KBM-7 (cell line): Measurements from ENCODE around the gene CREG1.

ENCODE experiments used
- DNase-seq: peaks from one replicate; pipeline ENCODE4 v3.0.0-alpha.2; 2015
- in situ Hi-C: fragments of 300-500 bp; cut with MboI; formaldehyde crosslinking; loops from 2 replicates; pipeline ENCODE4 v1.14.3; 2020; ENCODE audit warnings: low sequenced_read_pairs, low pct_unique_long_range_greater_than_20kb, mixed read lengths

The CREG1 gene

GRCh38 chr1:167541610-167542009, 12.0 kb downstream of the CREG1 start:
- in situ Hi-C loops, result no loop called here
- DNase-seq, result no peak

GRCh38 chr1:167541003-167541402, 12.6 kb downstream of the CREG1 start:
- in situ Hi-C loops, result no loop called here
- no peak for DNase-seq

DNA sequence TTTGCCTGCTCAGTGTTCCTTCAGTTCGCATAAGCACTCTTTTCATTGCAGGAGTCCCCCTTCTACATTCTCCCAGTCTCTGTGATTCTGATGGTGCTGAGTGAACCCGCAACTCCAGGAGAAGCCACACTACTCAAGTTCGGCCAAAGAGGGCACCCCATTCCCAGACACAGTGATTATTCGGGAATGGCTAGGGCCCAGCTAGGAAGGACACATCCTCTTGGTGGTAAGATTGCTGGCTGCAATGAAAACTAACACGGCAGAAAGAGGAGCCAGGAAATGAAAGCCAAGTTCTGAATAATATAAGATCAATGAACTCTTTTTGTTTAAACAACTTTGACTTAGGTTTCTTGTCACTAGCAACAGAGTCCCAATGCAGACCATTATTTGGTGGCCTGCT, 14.9 kb downstream of the CREG1 start:
- no peak for DNase-seq
- in situ Hi-C loops, result no loop called here

DNA sequence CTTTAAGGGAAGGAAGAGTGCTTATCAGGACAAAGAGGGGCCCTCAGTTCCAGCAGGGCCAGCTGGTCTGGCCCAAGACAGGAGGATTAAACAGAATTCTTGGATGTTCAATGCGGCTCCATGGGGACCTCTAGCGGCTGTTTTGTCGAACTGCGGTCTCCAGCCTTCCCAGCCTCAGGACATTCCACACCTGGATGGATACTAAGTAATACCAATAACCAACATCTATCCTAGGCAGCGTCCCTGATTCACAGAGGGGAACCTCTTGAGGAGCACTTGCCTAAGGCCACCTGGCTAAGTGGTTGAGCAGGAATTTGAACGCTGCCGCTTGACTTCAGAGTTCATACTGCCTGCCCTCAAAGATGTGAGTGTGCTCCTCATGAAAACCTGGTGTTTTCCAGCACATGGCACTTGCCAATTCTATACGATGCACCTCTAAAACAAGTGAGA, 19.7 kb downstream of the CREG1 start:
- in situ Hi-C loops, result no loop called here
- peak; percentile 78 for DNase-seq

DNA sequence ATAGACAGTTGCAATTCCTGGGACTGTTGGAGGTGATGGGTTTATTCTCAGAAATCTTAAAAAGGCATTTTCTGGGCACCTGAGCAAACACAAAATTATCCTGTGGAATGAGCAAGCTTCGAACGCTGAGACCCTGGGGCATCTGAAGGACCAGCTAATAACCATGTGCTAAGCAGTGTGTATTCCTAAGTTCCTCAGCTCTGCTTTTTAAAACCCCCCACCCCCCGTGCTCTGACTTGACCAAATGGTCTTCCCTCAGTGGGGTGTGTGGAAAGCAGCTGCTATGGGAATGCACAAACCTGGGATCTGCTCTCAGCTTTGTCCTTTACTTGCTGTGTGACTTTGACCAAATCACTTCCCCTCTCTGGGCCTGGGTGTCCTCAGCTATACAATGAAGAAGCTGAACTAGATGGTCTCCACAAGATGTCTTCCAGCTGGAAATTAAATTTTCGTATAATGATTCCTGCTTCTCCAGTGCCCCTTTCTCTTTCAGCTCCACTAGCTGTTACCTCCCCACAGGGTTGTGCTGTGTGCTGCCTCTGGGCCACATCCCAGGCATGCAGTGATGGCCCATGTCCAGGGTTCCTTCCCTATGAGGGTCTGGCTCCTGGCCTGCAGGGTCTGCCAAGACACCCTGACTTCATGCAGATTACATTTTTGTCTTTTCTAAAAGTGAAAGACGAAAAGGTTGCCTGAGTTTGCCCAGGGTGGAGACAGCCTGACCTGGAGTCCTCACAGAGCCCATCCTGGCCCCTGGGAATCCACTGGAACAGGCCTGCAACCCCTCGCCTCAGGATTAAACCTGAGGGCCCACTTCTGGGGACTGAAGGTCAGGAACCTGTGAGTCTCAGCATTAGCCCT, 20.4 kb downstream of the CREG1 start:
- no peak for DNase-seq
- in situ Hi-C loops, result no loop called here

DNA sequence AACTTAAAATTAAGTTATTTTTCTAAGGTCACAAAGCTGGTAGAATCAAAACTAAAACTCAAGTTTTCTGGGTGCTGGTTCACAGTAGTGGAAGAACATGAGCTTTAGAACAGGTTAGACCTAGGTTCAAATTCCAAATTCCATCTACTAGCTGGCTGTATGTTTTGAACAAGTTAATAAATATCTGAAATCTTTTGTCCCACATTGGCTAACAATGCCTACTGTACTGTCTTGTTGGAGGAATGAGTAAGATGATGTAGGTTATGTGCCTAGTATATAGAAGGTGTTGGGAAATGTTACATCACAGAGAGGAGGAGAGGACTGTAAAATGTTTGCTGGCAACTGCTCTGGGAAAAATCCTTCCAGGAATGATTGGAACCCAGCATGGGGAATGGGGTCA, 21.2 kb downstream of the CREG1 start:
- DNase-seq, result no peak
- in situ Hi-C loops, result no loop called here

GRCh38 chr1:167529829-167530474, 23.6 kb downstream of the CREG1 start:
- in situ Hi-C loops, result no loop called here
- DNase-seq, result no peak

DNA sequence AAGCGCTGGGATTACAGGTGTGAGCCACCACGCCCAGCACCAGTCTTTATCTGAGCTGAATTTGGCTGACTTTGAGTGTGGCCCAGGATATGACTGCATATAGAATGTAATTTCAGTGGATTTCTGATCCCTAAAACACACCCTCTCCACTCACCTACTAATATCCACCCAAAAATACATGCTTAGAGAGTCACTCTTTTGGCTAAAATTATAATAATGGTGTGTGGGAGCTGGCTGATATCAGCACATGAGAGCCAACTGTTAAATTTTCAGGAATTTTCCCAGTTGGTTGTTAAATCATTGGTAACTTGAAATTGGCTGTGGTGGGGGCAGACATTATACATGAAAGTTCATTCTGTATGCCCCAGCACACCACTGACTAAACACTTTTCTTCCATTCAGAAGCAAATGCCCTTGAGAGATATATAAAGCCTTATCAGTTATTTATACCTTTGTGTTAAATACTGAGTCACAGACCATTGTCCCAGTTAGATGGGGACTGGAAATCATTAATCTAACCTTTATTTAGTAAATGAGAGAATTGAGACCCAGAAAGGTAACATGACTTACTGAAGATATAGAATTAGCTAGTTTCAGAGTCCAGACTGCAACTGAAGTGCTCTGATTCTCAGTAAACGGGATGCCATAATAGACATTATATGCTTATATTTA, 25.4 kb downstream of the CREG1 start:
- no peak for DNase-seq
- in situ Hi-C loops, result no loop called here

DNA sequence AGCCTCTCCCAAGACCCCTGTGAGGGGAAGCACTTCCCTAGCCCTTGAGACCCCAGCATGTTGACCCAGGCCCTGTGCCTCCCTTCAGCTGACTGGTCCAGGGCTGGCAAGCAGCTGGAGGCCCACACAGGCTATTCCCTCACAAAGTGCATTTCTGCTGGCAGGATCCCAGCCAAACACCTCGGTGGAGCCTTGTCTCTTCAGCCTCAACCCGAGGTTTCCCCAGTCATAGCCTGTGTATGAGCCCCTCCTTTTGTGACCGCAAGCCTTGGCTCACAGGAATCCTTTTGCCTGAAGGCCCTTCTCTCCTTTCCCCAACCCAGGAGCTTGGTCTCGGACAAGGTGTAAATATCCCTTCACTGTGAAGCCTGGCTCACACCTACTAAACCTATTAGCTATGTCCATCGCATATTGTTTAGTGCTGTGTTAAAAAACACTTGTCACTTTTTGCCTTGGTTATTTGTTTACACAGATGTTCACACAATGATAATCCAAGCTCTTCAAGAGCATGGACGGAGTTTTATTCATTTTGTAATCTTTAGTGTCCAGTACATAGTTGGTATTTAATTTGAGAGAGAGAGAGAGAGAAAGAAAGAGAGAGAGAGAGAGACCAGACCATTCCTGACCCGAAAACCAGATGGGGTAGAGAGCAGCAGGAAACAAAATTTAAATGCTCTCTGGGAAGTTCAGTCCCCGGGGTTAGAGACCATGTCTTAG, 26.7 kb downstream of the CREG1 start:
- in situ Hi-C loops, result no loop called here
- no peak for DNase-seq

DNA sequence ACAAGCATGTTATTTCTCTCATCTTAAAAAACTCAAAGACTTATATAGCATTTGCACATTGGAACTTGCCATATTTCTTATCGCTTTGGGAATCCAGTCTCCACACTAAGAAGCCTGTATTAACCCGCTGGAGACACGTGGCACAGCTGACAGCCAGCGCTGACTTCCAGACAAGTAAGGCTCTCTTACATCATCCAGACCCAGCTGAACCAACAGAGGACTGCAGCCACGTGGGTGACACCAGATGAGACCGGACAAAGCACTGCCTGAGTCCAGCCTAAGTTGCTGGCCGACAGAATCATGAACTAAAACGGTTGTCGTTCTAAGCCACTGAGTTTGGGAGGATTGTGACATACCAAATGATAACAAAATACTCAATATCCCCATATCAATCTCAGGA, 28.9 kb downstream of the CREG1 start:
- no peak for DNase-seq
- in situ Hi-C loops, result no loop called here

DNA sequence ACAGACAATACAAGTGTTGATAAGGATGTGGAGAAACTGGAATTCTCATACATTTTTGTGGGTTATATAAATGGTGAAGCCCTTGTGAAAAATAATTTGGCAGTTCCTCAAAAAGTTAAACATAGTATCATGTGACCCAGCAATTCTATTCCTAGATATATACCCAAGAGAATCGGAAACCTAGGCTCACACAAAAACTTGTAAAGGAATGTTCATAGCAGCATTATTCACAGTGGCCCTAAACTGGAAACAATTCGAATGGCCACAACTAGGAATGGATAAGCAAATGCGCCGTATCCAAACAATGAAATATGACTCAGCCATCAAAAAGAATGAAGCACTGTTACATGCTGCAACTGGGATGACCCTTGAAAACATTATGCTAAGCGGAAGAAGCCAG, 31.3 kb downstream of the CREG1 start:
- DNase-seq, result no peak
- in situ Hi-C loops, result no loop called here

DNA sequence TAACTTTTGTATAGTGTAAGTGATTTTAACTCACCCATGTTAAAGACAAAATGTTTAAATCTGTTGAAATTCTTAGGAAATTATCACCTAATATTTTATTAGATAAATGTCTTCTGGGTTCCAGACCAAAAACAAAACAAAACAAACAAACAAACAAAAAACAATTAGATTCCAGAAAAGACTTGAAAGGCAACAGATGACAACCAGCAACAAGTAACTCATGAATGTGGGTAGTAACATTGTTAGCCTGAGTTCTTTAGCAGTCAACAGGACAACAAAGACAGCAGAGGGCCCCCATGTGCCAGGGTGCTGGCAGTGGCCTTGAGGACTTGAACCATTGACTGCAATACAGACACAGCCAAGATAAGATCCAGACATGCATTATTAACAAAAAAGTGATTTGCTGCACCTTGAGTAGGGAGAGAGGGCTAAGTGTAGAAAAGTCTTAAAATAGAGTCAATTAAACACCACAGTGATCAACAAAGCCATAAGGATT, 32.8 kb downstream of the CREG1 start:
- in situ Hi-C loops, result no loop called here
- DNase-seq, result no peak

DNA sequence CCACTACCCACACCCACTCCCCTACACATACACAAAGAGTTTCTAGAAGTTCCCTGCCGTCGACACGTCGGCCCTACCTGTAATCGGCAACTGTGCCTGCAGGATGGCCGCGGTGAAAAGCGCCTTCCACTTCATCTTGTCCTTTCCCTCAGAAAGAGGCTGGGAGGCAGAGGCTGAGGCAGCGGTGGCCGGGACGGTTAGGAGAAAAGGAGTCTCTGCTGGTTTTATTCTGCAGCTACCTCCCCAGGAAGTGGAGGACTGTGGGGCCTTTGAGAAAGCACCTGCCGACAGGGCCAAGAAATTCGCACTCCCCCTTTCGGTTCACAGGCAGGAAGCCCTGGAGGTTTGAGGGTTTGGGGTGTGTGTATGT, 35.2 kb downstream of the CREG1 start, which contains the start of gene CD247:
Gene CD247, minus strand, starts transcription at position 199 of the 370 bp plus-strand sequence. Its CDS starts 64 bp downstream, at position 135.
- no peak for DNase-seq
- in situ Hi-C loops, result no loop called here

DNA sequence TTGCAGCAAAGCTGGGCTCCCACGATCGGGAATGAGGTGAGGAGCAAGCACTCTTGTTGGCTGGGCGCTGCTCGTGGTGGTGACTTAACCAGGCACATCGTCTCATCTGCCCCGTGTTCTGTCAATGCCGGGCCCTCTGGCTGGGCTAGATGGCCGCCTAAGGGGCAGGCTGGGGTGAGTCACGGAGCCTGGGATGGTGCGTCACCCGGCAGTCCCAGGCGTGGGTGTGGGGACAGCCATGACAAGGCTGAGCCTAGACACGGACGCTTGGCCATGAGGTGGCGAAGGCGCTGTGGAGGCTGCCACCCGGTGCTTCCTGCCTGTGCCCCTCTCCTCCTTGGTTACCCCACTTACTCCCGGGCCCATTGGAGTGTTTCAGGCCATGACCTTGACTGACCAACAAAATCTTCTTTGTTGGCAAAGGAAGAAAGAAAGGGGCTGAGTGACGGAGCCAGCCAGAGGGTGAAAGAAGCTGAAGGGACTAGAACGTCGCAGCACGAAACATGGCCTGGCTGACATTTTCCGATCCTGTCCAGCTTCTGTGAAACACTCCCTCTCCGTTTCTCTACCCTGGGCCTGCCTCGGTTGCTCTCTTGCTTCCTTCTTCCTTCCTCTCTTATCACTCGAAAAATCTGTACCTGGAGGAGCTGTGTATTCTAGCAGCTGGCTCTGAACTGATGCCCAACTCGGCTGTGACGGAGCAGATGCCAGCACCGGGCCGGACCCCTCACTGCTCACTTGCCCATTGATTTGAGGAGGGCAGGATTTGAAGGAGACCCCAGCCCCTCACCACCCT, 35.8 kb downstream of the CREG1 start:
- no peak for DNase-seq
- in situ Hi-C loops, result no loop called here

DNA sequence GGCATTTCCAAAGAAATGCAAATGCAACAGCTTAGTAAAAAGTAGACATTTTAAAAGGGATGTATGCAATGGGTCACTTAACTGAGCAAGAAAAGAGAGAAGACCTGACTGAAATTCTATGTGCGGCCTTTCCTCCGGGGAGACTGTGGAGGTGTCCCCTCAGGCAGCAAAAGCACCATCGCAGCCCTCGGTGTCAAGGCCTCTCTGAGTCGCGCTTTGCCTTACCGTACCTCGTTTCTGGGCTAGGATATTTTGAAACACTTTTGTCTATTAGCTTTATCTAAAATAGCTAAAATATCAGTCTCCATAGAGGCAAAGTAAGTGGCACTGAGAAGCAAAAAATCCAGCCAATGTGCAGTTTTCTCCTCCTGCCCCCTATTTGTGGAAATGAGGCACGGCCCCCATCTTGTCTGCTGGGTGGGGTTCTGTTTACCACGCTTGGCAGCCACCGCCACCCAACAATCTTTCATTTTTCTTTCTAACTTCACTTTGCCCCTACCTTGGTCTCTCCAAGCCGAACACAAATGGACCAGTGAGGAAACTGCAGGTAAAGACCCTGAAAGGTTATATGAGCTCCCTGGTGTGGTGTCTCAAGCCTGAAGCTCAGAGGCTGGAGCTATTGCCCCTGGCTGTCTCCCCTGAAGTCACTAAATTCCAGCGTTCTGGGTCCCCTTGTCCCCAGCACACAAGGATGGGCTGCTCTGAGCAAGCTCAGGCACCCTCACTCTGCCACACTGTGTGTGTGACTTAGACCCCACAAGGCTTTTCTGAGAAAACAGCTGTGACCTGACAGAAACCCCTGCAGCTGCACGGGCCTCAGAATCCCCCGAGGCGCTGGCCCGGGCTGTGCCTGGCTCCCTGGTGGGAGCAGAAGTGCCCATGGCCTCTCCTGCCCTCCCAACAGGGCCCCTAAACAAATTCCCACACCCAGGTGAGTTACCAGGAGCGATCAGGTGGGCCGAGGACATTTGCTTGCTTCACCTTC, 36.9 kb downstream of the CREG1 start:
- in situ Hi-C loops, result no loop called here
- no peak for DNase-seq

- in situ Hi-C loops, result no loop called here
- DNase-seq, result no peak
These were observed 37.7 kb downstream of the CREG1 start for GRCh38 chr1:167515893-167516321.

GRCh38 chr1:167515461-167515860, 38.1 kb downstream of the CREG1 start:
- DNase-seq, result no peak
- in situ Hi-C loops, result no loop called here
